Lung microvascular endothelial cell (primary cell): ENCODE data around the gene STK16. TPM values are rescaled to one million over a fixed set of nuclear protein-coding genes. Genes with fewer than 3 reads are reported as not detected.
A peak's percentile ranks its signal among the peaks of the same experiment; 100 is the strongest.

Source experiments
- DNase-seq, 2 donors: peaks; one replicate each; pipeline versions ENCODE4 v3.0.0 to v3.0.0-alpha.2; 2010; ENCODE audit warnings: low read depth in 2 of 2
- total RNA-seq: library from RNA; depleted of rRNA; stranded (reverse); fragments of >200 nt; gene quantifications from 2 replicates; pipeline ENCODE4 v1.2.1, GENCODE V29; 2014

The STK16 gene
- total RNA-seq, 1 donor from 2014 or later: 13.9 TPM

GRCh38 chr2:219213486-219214071 is 31.7 kb upstream of the STK16 start:
- no peak for DNase-seq

GRCh38 chr2:219214141-219214540 is 31.1 kb upstream of the STK16 start:
- DNase-seq: no peak

- no peak for DNase-seq
Measured at GRCh38 chr2:219214786-219215185, 30.5 kb upstream of the STK16 start.

- no peak for DNase-seq
Measured at GRCh38 chr2:219215871-219216534, 29.3 kb upstream of the STK16 start.

- no peak for DNase-seq
Measured at GRCh38 chr2:219216535-219216915, 28.8 kb upstream of the STK16 start.

GRCh38 chr2:219218217-219218731 is 27.0 kb upstream of the STK16 start:
- DNase-seq: peak; percentile 70 to 79

- peak; percentile 89 to 96 for DNase-seq
Measured at GRCh38 chr2:219218732-219219701, 26.3 kb upstream of the STK16 start, which contains the start of gene ABCB6. TSS of gene ABCB6 (minus strand) at chr2:219218958. CDS start at chr2:219218673, 285 bp downstream.

GRCh38 chr2:219219784-219220532 is 25.3 kb upstream of the STK16 start:
- DNase-seq: no peak

- no peak for DNase-seq
Measured at GRCh38 chr2:219220652-219221402, 24.5 kb upstream of the STK16 start.

- no peak for DNase-seq
Measured at GRCh38 chr2:219221957-219222518, 23.2 kb upstream of the STK16 start.

- no peak for DNase-seq
Measured at GRCh38 chr2:219223831-219224610, 21.3 kb upstream of the STK16 start.

GRCh38 chr2:219225350-219225749 is 19.9 kb upstream of the STK16 start:
- DNase-seq: no peak

GRCh38 chr2:219228041-219228910 is 17.0 kb upstream of the STK16 start:
- no peak for DNase-seq

- no peak for DNase-seq
Measured at GRCh38 chr2:219228911-219229304, 16.4 kb upstream of the STK16 start.

GRCh38 chr2:219229305-219230058 is 15.8 kb upstream of the STK16 start, which contains the start of the genes ANKZF1 and ATG9A:
TSS of gene ANKZF1 (plus strand) at chr2:219229806. CDS start at chr2:219230258, 452 bp downstream.
TSS of gene ATG9A (minus strand) at chr2:219229636. CDS start at chr2:219228024, 1,612 bp downstream.
- DNase-seq: peak; percentile 99

- DNase-seq: peak; percentile 39 to 54
Measured at GRCh38 chr2:219230059-219230540, 15.2 kb upstream of the STK16 start.

GRCh38 chr2:219234331-219234730 is 10.9 kb upstream of the STK16 start:
- DNase-seq: no peak
